HG03439 (cell line): ENCODE results near the gene DENND11.
"Not testable (repeated sequence)": the region's sequence is repeated elsewhere in the genome, so short reads cannot be mapped to it uniquely, and the experiment has no call there.

Experiments used
- ATAC-seq: cut with Tn5 transposase; IDR thresholded peaks from one replicate; pipeline ENCODE4 v1.9.1; 2021; ENCODE audit warnings: mild to moderate bottlenecking, moderate library complexity; ENCODE audit not compliant: unreplicated experiment

DENND11 gene

DNA sequence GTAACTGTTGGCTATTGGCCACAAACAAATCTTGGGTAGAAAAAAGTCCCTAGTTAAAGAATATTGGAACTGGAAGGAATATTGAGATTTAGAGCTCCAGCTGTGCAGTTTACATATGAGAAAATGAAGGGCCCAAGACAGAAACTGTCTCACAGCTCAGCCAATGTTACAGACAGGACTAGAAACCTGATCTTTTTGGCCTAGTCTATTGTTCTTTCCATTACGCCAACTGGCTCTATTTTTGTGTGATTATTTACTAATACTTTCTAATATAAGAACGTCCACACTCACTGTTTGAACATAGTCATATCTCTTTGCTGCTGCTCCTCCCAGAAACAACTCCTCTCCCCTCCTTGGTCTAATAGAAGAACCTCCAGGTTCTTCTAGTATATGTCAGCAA, 7.4 kb upstream of the DENND11 start:
- no peak for ATAC-seq

DNA sequence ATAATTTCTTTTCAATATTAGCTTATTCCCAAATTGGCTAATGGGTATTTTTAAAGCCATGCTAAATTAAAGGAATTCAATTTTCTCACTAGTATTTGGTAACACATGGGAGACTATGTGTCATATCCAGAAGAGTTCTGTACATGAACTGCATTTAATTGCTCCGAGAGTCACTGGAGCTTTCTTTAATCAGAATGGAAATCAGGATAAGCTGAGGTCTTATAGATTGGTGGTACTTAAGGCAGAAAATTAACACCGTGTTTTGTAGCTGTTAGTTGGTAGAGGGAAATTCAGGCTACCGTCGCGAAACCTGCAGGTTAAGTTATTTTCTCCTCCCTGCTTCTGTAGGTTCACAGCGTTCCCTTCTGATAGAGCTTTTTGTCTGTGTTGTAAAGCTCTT, 6.4 kb upstream of the DENND11 start, which contains the start of gene WEE2:
WEE2 (plus strand) TSS at position 3 of the 400 bp plus-strand sequence. CDS start 406 bp downstream, outside the sequence.
- ATAC-seq, result no peak

DNA sequence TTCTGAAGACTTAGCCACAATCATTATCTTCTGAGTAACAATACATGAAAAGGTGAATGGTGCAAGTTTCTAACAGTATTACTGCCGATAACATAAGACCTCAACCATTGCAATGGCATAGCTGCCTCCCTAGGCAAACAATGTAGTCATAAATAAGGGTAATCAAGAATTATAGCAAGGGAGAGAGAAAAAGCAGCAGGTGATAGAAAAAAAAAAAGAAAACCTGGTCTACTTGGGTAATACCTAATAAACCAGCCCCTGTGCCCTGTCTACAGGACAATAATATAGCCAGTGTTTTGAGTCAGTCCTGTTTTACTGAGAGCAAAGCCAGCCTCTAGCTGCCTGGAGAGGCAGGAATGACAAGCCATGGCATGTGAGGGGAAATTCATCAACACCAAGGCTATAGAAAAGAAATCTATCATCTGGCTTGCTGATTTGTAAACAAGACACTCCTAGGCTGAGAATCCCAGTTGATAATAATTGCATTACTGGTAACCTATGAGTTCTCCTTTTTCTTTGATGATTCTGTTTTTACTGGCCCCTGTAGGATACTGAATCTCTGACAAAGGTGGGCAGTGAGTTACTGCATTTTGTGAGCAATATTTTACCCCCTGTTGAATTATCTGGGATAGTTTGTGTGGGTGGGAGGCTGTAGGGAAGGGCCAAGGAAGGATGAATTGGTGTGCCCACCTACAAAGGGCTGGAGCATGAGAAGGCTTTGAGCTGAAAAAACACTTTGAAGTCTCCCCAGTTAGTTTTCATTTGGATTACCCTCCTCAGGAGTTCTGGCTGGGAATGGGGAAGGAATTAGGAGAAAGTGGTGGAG, 4.5 kb upstream of the DENND11 start:
- no peak for ATAC-seq

DNA sequence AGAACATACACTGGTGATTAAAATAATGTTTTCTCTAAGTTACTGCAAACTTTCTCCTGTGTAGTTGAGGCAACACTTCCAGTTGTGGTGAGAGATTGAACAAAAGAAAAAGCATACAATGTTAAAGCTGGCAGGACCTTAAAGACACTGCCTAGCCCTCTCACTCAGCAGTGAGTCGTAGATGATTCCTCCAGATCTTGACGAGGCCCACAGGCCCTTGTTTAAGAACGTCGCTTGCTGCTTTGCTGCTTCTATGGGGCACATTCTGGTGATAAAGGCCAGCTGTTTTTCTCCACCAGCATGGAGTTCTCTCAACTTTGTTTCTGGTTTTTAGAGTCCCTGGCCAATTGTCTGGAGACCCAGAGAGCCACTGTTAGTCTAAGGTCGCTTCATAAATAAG, 2.8 kb upstream of the DENND11 start:
- no peak for ATAC-seq

DNA sequence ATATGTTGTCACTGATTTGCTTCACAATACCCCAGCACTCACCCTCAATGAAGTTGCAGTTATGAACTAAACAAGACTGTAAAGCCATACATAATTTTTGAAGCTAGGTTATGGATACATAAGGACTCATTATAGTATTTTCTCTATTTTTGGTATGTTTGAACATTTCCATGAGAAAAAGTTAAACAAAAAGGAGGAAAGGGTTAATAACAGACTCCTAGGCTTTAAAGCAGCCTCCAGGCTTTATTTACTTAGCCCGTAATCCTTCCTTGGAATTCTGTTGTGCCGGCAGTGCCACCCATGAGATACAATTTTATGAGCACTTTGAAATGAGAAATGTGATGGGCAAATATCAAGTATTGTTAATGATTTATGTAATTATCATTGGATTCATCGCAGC, 2.1 kb upstream of the DENND11 start:
- ATAC-seq, result no peak

DNA sequence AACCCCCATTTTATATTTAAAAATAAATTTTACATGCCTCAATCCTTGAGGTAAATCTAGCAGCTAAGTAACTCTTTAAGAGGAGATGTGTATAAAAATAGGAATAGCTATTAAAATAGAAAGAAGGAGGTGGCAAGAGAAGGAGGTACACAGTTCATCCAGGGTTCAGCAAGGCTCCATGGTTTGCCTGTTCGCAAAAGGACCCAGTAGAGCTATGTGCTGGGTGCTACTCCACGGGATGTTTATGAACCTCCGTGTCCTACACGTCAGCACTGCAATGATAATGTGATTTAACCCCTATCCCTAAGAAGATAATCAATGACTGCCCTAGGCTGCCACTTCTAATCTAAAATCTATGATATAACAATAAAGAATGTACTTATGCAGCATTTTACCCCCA, 926 bp upstream of the DENND11 start:
- no peak for ATAC-seq

DNA sequence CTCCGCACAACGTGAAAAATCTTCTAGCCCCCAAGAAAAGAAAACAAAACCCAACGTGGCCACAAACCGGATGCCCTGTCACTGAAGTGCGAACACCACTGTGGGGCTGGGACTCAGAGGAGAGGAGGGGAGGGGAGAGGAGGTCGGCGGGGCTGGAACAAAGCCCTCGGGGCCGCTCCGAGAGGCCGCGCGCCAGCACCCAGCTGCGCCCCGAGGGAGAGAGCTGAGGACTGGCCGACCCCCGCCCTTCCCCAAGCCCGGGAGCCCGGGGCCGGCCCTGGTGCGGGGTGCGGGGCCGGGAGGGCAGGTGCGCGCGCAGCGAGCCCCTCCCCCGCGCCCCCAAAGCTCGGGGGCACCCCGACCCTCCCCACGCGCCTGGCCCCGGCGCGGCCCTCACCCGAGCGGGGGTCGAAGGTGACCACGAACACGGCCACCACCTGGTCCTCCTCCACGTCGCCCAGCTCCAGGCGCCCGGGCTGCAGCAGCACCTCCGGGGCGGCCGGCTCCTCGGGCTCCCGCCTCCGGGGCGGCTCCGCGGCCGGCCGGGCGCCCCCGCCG, 398 bp downstream of the DENND11 start:
- peak; percentile 78 for ATAC-seq

DNA sequence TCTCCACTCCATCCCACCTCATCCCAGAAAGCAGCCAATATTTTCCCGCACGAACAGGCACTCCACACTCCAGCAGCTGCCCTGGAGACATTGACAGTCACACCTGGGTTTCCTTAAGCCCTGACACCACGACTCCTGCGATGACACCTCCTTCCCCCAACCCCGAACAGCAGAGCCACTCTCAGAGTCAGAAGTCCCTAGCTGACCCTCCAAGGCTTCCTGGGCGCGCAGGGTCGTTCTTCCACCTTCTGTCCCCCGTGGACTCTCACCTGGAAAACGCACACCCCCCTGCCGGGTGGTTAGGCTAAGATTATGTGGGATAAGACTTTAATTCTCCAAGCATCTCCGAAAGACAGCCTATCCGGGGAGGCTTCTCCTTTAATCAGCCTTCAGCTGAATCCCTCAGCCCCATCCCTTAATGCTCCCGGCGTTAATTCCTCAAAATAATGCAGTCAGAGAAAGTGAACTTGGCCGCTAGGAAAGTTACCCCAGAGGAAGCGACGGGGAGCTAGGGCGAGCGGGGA, 1.1 kb downstream of the DENND11 start:
- no peak for ATAC-seq

DNA sequence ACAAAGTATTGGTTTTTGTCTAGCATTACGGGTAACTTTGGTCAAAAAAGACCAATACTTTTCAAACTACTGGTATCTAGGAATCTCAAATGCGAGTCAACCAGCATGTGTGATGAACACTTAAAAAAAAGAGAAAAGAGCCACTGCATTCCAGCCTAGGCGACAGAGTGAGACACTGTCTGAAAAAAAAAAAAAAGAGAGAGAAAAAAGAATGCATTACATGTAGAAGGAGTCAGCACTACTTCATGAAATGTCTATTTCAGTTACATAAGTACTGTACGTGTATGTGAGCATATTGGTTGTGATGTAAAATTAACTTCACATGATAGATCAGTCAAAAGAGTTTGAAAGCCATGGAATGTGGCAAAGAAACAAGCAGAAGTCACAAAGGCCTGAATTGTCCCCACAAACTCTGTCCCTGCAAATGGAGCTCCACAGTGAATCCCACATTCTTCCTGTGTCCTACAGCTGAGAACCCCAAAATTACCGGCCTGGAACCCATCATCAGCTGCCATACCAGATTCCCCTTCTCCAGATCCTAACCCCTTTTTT, 1.6 kb downstream of the DENND11 start:
- ATAC-seq, result no peak

DNA sequence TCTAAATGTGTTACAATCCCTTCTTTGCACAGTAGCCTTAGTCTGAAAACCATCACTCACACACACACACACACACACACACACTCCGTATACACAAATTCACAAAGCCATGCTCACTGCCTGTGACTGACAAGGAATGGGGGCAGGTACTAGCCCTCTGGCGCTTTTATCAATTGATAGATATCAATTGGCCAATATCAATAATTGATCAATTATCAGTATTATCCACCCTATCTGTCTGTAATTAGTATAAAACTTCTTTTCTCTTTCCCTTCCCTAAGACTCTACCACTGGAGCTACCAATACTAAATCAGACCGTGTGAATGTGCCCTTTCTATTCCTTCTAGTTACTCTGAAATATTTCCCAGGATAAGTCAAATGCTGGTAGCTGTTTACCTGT, 2.1 kb downstream of the DENND11 start:
- ATAC-seq, result no peak

DNA sequence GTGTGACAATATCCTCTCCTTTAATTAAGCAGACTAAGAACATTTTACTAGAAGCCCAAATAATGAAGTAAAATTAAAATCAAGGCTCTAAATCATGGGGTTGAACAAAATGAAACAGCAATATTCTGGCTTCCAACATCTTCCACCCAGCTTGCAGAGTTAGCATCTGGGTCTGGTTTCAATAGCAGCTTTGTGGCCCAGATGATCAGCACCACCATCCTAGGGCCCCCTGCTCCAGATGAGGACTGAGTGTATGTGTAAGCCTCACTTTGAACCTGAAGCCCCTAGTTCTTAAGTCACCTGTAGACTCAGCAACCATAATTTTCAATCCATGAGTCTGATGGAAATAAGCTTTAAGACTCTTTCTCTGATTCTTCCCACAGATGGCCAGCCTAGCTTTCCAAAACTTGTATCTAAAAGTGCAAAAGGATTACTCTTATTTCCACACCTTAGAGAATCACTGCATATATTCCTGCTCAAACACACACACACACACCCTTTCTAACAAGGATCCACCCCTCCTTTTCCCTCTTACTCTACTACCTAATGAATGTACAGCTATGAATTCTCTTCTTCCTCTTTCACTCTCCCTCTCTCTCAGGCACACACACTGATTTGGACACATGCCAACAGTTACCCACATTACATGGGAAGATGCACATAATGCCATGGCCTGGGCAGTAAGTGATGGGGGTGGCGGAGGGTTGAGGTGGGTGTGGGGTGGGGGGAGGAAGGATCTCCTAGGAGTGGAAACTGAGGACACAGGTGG, 3.5 kb downstream of the DENND11 start:
- ATAC-seq, result no peak

DNA sequence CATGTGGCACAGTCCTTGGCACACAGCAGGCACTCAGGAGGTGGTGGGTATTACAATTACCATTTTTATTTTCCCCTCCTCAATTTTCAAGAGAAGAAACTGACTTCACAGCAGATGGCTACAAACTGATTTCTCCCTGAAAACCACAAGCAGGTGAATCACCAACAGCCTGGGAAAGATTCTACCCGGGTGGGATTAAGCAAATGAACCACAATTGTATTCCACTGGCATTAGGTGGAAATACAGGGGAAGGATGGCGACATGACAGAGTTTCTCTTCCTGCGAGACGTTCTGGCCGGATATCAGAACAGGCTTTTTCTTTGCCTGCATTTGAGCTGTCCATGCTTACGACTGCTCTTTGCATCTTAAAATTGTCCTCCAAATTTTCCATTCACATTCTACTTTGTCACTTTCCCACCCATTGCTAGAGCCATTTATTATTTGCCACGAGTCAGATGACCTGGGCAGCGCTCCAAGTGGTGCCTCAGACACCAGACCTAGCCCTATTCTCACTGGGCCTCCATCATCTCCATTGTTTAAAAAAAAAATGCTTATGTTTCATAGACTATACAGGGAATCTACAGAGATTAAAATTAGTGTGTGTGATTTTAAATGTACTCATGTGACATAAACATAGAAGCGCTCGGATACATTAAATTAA, 4.6 kb downstream of the DENND11 start:
- no peak for ATAC-seq

DNA sequence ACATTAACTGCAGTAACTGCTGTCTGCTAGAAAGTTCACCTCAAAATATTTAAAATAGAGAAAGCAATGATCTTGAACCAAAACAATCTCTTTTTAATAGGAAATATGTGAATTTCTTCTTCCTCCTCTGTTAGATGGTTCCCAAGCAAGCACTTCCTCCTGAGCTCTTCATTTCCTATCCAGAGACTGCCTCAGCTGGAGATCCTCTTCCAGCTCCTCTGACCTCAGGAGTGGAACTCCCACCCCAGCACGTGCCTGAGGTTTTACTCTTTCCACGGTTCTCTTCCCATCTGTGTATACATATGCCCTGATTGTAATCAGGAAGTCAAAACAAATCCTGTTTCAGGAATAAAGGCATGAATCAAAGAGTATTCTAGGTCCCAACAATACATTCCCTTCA, 5.6 kb downstream of the DENND11 start:
- ATAC-seq, result no peak

DNA sequence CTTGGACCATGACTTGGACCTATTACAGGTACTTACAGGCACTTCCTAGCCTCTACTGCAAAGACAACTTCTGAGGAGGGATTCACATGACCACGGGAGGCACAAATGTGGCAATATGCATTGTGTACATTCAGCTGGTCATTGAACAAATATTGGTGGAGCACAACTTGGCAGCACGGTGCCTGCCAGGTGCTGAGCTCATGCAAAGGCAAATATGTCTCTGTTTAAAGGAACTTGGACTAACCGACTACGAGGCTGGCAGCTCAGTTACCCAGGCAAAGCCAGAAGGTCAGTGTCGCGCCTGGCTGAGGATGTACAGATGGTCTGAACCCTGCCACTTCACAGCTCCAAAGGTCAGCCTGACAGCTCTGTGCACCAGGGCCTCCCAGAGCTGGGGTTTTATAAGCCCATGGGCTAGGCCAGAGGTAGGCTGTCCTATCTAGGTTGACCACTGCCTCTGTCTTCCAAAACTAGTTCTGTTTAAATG, 6.1 kb downstream of the DENND11 start:
- no peak for ATAC-seq

DNA sequence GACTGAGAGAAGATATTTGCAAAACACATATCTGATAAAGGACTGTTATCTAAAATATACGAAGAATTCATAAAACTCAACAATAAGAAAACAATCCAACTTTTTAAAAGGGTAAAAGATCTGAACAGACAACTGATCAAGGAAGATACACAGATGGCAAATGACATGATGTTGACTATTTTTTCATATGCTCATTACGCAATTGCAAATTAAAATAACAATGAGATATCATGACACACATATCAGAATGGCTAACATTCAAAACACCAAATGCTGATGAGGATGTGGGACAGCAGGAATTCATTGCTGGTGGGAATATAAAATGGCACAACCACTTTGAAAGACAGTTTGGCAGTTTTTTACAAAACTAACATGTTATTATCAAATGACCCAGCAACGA, 8.9 kb downstream of the DENND11 start:
- no peak for ATAC-seq

DNA sequence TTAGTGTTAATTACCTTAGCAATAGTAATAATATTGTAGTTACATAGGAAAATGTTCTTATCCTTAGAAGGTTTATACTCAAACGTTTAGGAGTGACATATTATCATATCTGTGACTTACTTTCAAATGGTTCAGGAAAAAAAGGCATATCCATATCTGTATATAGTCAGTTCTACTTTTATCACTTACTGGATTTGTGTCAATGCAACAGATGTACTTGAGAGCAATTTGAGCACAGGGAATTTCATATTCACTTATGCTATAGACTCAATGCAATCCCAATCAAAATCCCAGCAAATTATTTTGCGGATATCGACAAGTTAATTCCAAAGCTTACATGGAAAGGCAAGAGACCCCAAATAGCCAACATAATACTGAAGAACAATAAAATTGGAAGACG, 10.0 kb downstream of the DENND11 start:
- ATAC-seq, result no peak

DNA sequence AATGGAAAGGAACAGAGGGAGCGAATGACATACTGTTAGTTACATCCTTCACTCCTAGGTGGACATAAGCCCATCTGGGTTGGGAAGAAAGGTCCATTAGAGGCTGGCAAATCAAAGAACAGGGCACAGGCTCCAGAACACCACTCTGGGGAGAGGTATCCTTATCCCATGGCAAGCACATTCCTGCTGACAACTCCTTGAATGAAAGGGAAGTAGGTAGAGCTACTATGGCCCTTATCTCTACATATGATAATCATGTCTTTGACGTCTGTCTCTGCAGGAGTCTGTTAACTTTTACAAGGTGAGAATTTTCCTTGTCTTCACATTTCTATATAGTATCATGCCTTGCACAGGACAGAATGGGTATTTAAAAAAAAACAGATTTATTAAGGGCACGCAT, 10.4 kb downstream of the DENND11 start:
- no peak for ATAC-seq

DNA sequence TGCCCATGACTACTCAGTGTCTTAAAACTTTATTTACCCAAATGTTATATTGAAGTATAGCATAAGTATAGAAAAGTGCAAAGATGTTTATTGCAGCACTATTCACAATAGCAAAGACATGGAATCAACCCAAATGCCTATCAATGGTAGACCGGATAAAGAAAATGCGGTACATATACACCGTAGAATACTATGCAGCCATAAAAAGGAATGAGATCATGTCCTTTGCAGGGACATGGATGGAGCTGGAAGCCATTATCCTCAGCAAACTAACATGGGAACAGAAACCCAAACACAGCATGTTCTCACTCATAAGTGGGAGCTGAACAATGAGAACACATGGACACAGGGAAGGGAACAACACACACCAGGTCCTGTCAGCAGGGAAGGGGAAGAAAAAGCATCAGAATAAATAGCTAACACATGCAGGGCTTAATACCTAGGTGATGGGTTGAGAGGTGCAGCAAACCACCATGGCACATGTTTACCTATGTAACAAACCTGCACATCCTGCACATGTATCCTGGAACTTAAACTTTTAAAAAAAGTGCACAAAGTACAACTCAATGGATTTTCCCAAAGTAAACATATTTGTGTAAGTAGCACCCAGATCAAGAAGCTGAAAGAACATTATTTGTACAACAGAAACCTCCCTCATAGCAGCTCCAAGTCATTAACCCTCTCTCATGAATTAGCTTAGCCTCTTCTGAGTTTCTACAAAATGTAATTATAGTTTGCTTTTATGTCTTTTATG, 12.7 kb downstream of the DENND11 start:
- not testable (repeated sequence) for ATAC-seq

DNA sequence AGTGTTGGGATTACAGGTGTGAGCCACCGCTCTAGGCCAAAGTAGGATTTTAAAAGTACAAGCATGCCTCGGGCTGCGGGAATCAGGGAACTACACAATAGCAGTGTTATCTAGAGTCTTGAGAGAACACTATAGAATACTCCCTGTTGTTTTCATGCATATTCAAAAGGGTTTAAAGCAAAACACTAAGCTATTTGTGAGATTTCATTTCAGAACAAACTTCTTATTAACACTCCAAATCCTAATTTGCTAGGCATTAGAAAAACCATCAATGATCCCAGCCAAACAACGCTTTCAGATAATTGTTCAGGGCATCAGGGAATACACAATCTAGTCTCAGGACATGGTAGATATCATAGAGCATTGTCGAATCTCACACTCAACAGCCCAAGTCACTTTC, 13.9 kb downstream of the DENND11 start:
- no peak for ATAC-seq

DNA sequence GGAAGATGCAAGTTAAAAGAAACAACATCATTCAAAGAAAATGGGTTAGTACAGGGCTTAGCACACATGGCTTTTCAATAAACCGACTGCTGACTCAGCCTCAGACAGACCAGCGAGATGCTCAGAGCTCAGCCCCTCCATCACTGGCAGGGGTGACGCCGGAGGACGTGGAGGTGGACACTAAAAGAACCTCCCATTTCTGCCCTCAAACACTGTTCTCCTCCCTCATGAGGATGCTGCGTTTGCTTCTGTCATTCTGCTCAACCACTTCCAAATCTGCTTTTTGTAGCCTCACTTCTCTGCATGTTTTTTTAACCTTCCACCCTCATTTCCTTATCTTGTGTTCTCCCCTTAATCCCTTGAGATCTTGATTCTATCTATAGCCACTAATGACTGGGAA, 15.3 kb downstream of the DENND11 start:
- no peak for ATAC-seq
